Ishikawa (cell line): Measurements from ENCODE around the gene EXD2.

ENCODE experiments used
- CEBPB ChIP-seq: IDR thresholded peaks from 2 replicates; pipeline ENCODE4 v1.6.1; 2012
- CREB1 ChIP-seq: IDR thresholded peaks from 2 replicates; pipeline ENCODE4 v1.6.1; 2012; ENCODE audit warnings: low read depth
- EGR1 ChIP-seq: IDR thresholded peaks from 2 replicates; pipeline ENCODE4 v1.6.1; 2012
- EP300 ChIP-seq: IDR thresholded peaks from 2 replicates; pipeline ENCODE4 v1.6.1; 2012; ENCODE audit warnings: borderline replicate concordance
- FOXM1 ChIP-seq: IDR thresholded peaks from 2 replicates; pipeline ENCODE4 v1.6.1; 2012; ENCODE audit warnings: low read depth, borderline replicate concordance
- MAX ChIP-seq: IDR thresholded peaks from 2 replicates; pipeline ENCODE4 v1.6.1; 2012
- RAD21 ChIP-seq: IDR thresholded peaks from 2 replicates; pipeline ENCODE4 v1.6.1; 2012; ENCODE audit warnings: low read depth
- REST ChIP-seq: IDR thresholded peaks from 2 replicates; pipeline ENCODE4 v1.6.1; 2012; ENCODE audit warnings: low read depth, mild to moderate bottlenecking
- TAF1 ChIP-seq: IDR thresholded peaks from 2 replicates; pipeline ENCODE4 v1.6.1; 2012; ENCODE audit warnings: low read depth, mild to moderate bottlenecking
- TCF12 ChIP-seq: IDR thresholded peaks from 2 replicates; pipeline ENCODE4 v1.6.1; 2012; ENCODE audit warnings: low read depth
- TEAD4 ChIP-seq: IDR thresholded peaks from 2 replicates; pipeline ENCODE4 v1.6.1; 2012
- USF1 ChIP-seq: IDR thresholded peaks from 2 replicates; pipeline ENCODE4 v1.6.1; 2012
- YY1 ChIP-seq: IDR thresholded peaks from 2 replicates; pipeline ENCODE4 v1.6.1; 2012; ENCODE audit warnings: low read depth

DNA sequence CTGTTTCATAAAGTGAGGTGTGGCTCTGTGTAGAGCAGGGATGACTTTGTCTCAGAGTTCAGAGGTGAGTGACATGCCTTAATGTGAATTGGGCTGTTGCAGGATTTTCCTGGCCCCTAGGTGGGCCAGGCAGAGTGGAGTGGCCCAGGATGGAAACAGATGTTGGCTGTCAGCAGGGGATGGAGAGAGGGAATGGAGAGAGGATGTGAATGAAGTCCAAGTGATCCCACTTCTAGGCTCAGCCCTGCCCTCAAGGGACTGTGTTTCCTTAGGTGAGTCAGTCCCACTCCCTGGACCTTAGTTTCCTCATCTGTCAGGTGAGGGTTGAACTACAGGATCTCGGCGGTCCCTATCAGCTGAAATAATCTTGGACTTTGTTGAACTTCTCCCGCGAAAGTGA lies 76.2 kb downstream of the EXD2 start:
- TF ChIP-seq TAF1 (no peak), FOXM1 (no peak), TEAD4 (no peak), EP300 (no peak), RAD21 (no peak), CEBPB (no peak), USF1 (no peak), CREB1 (no peak), MAX (no peak), REST (no peak), EGR1 (no peak), YY1 (no peak), TCF12 (no peak)
